Measurements from ENCODE around the gene NTNG1. TPM values are rescaled to one million over a fixed set of nuclear protein-coding genes. Genes with fewer than 3 reads are reported as not detected.

The NTNG1 gene
- total and polyA plus RNA-seq, 12 donors = 0.06 TPM; not detected in 11

DNA sequence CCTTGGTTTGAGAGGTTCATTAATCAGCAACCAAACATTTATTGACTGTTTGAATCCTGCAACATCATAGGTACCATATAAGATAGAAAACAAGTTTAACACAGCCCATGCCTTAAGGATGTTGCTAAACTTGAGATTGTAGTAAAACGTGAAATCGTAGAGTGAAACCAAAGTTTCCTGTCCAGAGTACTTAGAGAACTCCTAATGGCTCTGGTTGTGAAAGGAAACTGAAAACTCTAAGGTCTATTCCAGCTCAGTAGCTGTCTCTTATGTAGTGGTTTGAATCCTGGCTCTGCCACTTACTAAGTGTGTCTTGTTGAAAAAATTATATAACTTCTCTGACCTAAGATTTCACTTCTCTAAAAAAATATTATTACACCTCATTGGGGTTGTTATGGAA lies 310.9 kb downstream of the NTNG1 start:
- Histone ChIP-seq H3K4me1 (peaks cover 0 to 7% (median 0%) of the 10 kb centered on the region in 9 donors), H3K36me3 (no peaks in the 10 kb centered on the region), H3K9me3 (peaks cover 0 to 6% (median 0%) of the 10 kb centered on the region in 11 donors), H3K4me3 (no peak overlapping the region), H3K27ac (peak overlapping the region in 1 of 10 donors; percentile 18), H3K27me3 (peaks cover 0 to 5% (median 0%) of the 10 kb centered on the region in 7 donors)
- ATAC-seq (no peak), DNase-seq (no peak)
- 65 to 86% methylated on average over 2 of the region's 2 CpGs for WGBS, 2 donors
- intact Hi-C loops (cut with DNase I) = no loop called here
- TF ChIP-seq, protein P1, sequence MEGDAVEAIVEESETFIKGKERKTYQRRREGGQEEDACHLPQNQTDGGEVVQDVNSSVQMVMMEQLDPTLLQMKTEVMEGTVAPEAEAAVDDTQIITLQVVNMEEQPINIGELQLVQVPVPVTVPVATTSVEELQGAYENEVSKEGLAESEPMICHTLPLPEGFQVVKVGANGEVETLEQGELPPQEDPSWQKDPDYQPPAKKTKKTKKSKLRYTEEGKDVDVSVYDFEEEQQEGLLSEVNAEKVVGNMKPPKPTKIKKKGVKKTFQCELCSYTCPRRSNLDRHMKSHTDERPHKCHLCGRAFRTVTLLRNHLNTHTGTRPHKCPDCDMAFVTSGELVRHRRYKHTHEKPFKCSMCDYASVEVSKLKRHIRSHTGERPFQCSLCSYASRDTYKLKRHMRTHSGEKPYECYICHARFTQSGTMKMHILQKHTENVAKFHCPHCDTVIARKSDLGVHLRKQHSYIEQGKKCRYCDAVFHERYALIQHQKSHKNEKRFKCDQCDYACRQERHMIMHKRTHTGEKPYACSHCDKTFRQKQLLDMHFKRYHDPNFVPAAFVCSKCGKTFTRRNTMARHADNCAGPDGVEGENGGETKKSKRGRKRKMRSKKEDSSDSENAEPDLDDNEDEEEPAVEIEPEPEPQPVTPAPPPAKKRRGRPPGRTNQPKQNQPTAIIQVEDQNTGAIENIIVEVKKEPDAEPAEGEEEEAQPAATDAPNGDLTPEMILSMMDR (IDR thresholded peaks at IDR 0.05) = no peak

DNA sequence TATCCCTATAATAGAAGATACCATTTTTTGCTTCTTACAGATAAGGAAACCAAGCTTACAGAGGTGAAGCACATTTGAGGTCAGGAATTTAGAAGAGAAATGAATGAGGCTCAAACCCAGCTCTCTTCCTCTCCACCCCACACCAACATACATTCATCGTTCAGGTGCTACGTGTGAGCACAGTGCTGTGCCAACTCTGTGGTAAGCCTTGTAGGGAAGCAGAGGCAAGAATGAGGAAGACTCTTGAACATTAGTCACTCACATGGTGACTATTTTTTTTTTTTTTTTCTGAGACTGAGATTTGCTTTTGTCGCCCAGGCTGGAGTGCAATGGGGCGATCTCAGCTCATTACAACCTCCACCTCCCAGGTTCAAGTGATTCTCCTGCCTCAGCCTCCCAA lies 314.0 kb downstream of the NTNG1 start:
- ATAC-seq (no peak), DNase-seq (no peak)
- peaks cover 0 to 5% (median 0%) of the 10 kb centered on the region in 7 donors for H3K27me3 ChIP-seq
- peaks cover 0 to 6% (median 0%) of the 10 kb centered on the region in 11 donors for H3K9me3 ChIP-seq
- 81 to 95% methylated on average over 4 of the region's 4 CpGs for WGBS, 2 donors
- H3K4me1 ChIP-seq = peaks cover 0 to 7% (median 0%) of the 10 kb centered on the region in 9 donors
- H3K36me3 ChIP-seq = no peaks in the 10 kb centered on the region
- no peak overlapping the region for H3K4me3 ChIP-seq
- TF ChIP-seq, protein P1 (IDR thresholded peaks at IDR 0.05) = no peak
- intact Hi-C loops (cut with DNase I) = no loop called here
- H3K27ac ChIP-seq = no peak overlapping the region

DNA sequence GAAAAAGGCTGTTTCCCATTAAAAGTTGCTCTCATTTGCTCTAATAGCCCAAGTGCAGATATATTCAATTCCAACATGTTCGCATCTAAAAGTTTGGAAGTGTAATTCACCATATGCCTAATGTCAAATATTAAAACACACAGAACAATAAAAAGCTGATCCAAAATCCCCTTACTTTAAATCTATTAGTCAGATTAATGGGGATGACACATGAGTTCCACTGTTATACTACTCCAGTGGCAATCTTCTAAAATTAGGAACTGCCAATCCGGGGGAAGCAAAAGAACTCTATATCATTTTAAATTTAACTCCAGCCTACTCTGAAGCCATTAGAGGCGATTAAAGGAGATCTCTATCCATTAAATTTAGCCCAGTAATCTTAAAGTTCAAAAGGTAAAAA lies 317.1 kb downstream of the NTNG1 start:
- H3K9me3 ChIP-seq = no peaks in the 10 kb centered on the region
- intact Hi-C loops (cut with DNase I) = no loop called here
- peaks cover 0 to 5% (median 0%) of the 10 kb centered on the region in 7 donors for H3K27me3 ChIP-seq
- no peak for DNase-seq
- TF ChIP-seq, protein P1 (IDR thresholded peaks at IDR 0.05) = no peak
- H3K4me3 ChIP-seq = no peak overlapping the region
- WGBS, 2 donors = 67 to 71% methylated on average over 3 of the region's 3 CpGs
- H3K4me1 ChIP-seq = no peaks in the 10 kb centered on the region
- no peak for ATAC-seq
- no peaks in the 10 kb centered on the region for H3K36me3 ChIP-seq
- no peak overlapping the region for H3K27ac ChIP-seq

DNA sequence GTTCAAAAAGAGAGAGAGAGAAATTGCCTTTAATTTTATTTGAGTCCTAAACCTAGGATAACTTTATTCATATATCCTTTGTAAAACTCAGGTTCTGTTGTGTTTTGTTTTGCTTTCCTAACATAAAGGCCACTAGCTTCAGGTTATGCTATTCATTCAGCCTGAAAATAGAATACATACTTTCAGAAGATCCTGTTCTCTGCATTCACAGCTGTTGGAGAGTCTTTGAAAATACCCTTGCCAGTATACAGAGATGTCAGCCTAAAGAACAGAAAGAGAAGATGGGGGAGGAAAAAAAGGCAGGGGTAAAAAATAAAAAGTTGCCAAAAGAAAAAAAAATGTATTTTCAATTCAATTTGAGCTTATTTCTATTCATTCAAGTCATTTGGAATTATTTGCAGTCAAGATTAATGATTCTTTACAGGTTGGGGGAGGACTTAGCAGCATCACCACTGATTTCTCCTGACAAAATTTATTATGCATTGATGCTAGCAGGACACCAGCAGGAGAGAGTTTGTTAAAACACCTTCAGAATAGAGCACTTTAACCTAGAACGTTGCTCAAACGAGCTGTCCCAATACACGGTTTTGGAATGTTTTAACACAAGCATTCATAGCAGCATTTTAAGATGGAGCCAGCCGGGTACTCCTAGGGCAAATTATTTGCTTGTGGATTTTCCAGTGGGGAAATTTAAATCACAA lies 318.5 kb downstream of the NTNG1 start:
- Histone ChIP-seq H3K36me3 (no peaks in the 10 kb centered on the region), H3K27me3 (peaks cover 0 to 10% (median 0%) of the 10 kb centered on the region in 7 donors), H3K9me3 (no peaks in the 10 kb centered on the region), H3K4me1 (no peaks in the 10 kb centered on the region), H3K4me3 (no peak overlapping the region), H3K27ac (no peak overlapping the region)
- no peak for DNase-seq
- intact Hi-C loops (cut with DNase I) = no loop called here
- TF ChIP-seq, protein P1 (IDR thresholded peaks at IDR 0.05) = no peak
- WGBS, 2 donors = 59 to 63% methylated on average over 4 of the region's 4 CpGs
- no peak for ATAC-seq
